ENCODE data around the gene ZFR2. TPM values are rescaled to one million over a fixed set of nuclear protein-coding genes. Genes with fewer than 3 reads are reported as not detected.

The ZFR2 gene
- total and polyA plus RNA-seq, 4 donors = not detected

GRCh38 chr19:3765121-3765520 is 103.7 kb downstream of the ZFR2 start:
- H3K4me1 ChIP-seq (ENCODE audit: control insufficient read depth in 4 of 4, insufficient read depth in 4 of 4, low read length in 3 of 4) = peaks cover 5 to 18% (median 9%) of the 10 kb centered on the region in 4 donors
- H3K36me3 ChIP-seq (ENCODE audit: control insufficient read depth in 4 of 4, insufficient read depth in 3 of 4, low read depth in 1 of 4, low read length in 3 of 4) = peaks cover 3 to 34% (median 6%) of the 10 kb centered on the region in 4 donors

More at GRCh38 chr19:3765121-3765520, 103.7 kb downstream of the ZFR2 start:
- no peak for DNase-seq (ENCODE audit: low spot score)
- 95% methylated on average over 12 of the region's 12 CpGs for WGBS
- TF ChIP-seq, protein P1, sequence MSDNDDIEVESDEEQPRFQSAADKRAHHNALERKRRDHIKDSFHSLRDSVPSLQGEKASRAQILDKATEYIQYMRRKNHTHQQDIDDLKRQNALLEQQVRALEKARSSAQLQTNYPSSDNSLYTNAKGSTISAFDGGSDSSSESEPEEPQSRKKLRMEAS (IDR thresholded peaks at IDR 0.05) = no peak
- TF ChIP-seq, protein P2, sequence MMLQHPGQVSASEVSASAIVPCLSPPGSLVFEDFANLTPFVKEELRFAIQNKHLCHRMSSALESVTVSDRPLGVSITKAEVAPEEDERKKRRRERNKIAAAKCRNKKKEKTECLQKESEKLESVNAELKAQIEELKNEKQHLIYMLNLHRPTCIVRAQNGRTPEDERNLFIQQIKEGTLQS (IDR thresholded peaks at IDR 0.05) = no peak
- TF ChIP-seq NR2F2 (IDR thresholded peaks at IDR 0.05) = no peak
- TF ChIP-seq, protein P3, sequence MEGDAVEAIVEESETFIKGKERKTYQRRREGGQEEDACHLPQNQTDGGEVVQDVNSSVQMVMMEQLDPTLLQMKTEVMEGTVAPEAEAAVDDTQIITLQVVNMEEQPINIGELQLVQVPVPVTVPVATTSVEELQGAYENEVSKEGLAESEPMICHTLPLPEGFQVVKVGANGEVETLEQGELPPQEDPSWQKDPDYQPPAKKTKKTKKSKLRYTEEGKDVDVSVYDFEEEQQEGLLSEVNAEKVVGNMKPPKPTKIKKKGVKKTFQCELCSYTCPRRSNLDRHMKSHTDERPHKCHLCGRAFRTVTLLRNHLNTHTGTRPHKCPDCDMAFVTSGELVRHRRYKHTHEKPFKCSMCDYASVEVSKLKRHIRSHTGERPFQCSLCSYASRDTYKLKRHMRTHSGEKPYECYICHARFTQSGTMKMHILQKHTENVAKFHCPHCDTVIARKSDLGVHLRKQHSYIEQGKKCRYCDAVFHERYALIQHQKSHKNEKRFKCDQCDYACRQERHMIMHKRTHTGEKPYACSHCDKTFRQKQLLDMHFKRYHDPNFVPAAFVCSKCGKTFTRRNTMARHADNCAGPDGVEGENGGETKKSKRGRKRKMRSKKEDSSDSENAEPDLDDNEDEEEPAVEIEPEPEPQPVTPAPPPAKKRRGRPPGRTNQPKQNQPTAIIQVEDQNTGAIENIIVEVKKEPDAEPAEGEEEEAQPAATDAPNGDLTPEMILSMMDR (IDR thresholded peaks at IDR 0.05; ENCODE audit: low read depth, low read length, missing input control) = no peak
- no peak for TF ChIP-seq HNF4G (IDR thresholded peaks at IDR 0.05)
- TF ChIP-seq TAF1 (conservative IDR thresholded peaks at IDR 0.05) = no peak
- TF ChIP-seq, protein P4, sequence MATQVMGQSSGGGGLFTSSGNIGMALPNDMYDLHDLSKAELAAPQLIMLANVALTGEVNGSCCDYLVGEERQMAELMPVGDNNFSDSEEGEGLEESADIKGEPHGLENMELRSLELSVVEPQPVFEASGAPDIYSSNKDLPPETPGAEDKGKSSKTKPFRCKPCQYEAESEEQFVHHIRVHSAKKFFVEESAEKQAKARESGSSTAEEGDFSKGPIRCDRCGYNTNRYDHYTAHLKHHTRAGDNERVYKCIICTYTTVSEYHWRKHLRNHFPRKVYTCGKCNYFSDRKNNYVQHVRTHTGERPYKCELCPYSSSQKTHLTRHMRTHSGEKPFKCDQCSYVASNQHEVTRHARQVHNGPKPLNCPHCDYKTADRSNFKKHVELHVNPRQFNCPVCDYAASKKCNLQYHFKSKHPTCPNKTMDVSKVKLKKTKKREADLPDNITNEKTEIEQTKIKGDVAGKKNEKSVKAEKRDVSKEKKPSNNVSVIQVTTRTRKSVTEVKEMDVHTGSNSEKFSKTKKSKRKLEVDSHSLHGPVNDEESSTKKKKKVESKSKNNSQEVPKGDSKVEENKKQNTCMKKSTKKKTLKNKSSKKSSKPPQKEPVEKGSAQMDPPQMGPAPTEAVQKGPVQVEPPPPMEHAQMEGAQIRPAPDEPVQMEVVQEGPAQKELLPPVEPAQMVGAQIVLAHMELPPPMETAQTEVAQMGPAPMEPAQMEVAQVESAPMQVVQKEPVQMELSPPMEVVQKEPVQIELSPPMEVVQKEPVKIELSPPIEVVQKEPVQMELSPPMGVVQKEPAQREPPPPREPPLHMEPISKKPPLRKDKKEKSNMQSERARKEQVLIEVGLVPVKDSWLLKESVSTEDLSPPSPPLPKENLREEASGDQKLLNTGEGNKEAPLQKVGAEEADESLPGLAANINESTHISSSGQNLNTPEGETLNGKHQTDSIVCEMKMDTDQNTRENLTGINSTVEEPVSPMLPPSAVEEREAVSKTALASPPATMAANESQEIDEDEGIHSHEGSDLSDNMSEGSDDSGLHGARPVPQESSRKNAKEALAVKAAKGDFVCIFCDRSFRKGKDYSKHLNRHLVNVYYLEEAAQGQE (IDR thresholded peaks at IDR 0.05) = no peak
- TF ChIP-seq ZBTB33 (IDR thresholded peaks at IDR 0.05) = no peak
- TF ChIP-seq GABPA (IDR thresholded peaks at IDR 0.05 in 1 of 2, conservative IDR thresholded peaks at IDR 0.05 in 1 of 2) = no peak
- no peak for TF ChIP-seq FOXA2 (IDR thresholded peaks at IDR 0.05)
- TF ChIP-seq RAD21 (IDR thresholded peaks at IDR 0.05) = no peak
- TF ChIP-seq FOXA1 (IDR thresholded peaks at IDR 0.05) = no peak
- Histone ChIP-seq H3K9me3 (ENCODE audit: control insufficient read depth in 4 of 4, low read length in 3 of 4) (no peaks in the 10 kb centered on the region), H3K27ac (ENCODE audit: low read depth in 1 of 2, low read length in 2 of 2) (no peak overlapping the region), H3K4me3 (ENCODE audit: low read depth in 1 of 3, low read length in 3 of 3) (no peak overlapping the region), H3K9ac (ENCODE audit: low read depth in 1 of 2, low read length in 2 of 2) (no peak overlapping the region), H3K27me3 (ENCODE audit: control insufficient read depth in 4 of 4, insufficient read depth in 4 of 4, low read length in 3 of 4) (no peaks in the 10 kb centered on the region)
